ENCODE results near the gene BRF1. TPM values are rescaled to one million over a fixed set of nuclear protein-coding genes. Genes with fewer than 3 reads are reported as not detected.

BRF1 gene
- total RNA-seq, 1 experiment from 2014 or later, result 26.4 TPM

DNA sequence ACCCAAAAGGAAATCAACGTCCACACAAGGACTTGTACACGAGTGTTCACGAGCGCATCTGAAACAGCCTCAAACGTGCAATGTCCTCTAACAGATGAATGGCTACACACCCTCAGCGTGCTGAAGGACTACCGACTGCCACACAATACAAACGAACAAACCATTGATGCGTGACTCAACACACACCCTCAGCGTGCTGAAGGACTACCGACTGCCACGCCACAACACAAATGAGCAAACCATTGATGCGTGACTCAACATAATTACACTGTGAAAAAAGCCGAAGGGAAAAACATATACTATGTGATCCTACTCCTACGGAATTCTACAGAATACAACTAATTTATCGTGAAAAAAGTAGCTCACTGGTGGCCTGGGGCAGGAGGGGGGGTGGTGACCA lies 77.5 kb downstream of the BRF1 start (continued):
- no peak for TF ChIP-seq USF2 (CRISPR knock-in tag; IDR thresholded peaks at IDR 0.05)

GRCh38 chr14:105221598-105222178 lies 79.1 kb downstream of the BRF1 start:
- Mint-ChIP-seq H3K27ac (peak overlapping the region; percentile 17), H3K4me1 (no peaks in the 10 kb centered on the region), H3K9me3 (no peaks in the 10 kb centered on the region), H3K27me3 (ENCODE audit: low read depth) (no peaks in the 10 kb centered on the region), H3K4me3 (no peak overlapping the region), H3K36me3 (peaks cover 22% of the 10 kb centered on the region)
- DNase-seq (ENCODE audit: low spot score), result no peak
- POLR2A ChIA-PET, result no interaction called here
- ATAC-seq, result no peak
- CTCF ChIA-PET, result no interaction called here
- no peak for TF ChIP-seq SMAD3 (CRISPR knock-in tag; IDR thresholded peaks at IDR 0.05; ENCODE audit: borderline replicate concordance)
- TF ChIP-seq SMAD4 (CRISPR knock-in tag; IDR thresholded peaks at IDR 0.05), result no peak

GRCh38 chr14:105220699-105221597 lies 79.9 kb downstream of the BRF1 start:
- ChIA-PET POLR2A (no interaction called here), CTCF (no interaction called here)
- Mint-ChIP-seq H3K27ac (no peak overlapping the region), H3K4me3 (no peak overlapping the region), H3K36me3 (peaks cover 21% of the 10 kb centered on the region), H3K27me3 (ENCODE audit: low read depth) (no peaks in the 10 kb centered on the region), H3K9me3 (peaks cover under 1% of the 10 kb centered on the region; the same call in 1 of the 2 replicates), H3K4me1 (no peaks in the 10 kb centered on the region)
- TF ChIP-seq E2F1 (CRISPR knock-in tag; IDR thresholded peaks at IDR 0.05) (no peak), AFF4 (CRISPR knock-in tag; IDR thresholded peaks at IDR 0.05; ENCODE audit: borderline replicate concordance) (no peak), ZNF396 (CRISPR knock-in tag; IDR thresholded peaks at IDR 0.05; ENCODE audit: borderline replicate concordance) (no peak), SOX15 (CRISPR knock-in tag; IDR thresholded peaks at IDR 0.05) (no peak), NFATC4 (CRISPR knock-in tag; IDR thresholded peaks at IDR 0.05) (no peak), TEAD1 (CRISPR knock-in tag; IDR thresholded peaks at IDR 0.05) (no peak), HMGXB4 (CRISPR knock-in tag; IDR thresholded peaks at IDR 0.05) (no peak), FOXK1 (CRISPR knock-in tag; IDR thresholded peaks at IDR 0.05) (no peak), NR2C2 (CRISPR knock-in tag; IDR thresholded peaks at IDR 0.05) (no peak), RELA (CRISPR knock-in tag; IDR thresholded peaks at IDR 0.05; ENCODE audit: borderline replicate concordance) (no peak)
- no peak for DNase-seq (ENCODE audit: low spot score)
- ATAC-seq, result no peak

Measured in WTC11 (cell line).